Measurements from ENCODE around the gene GOLGA6L10. TPM values are rescaled to one million over a fixed set of nuclear protein-coding genes. Genes with fewer than 3 reads are reported as not detected.
"Not testable (repeated sequence)": the region's sequence is repeated elsewhere in the genome, so short reads cannot be mapped to it uniquely, and the experiment has no call there.

GOLGA6L10 gene
- total RNA-seq, 1 donor from 2014 or later: 0.84 TPM

- no peak for TF ChIP-seq CTCF (IDR thresholded peaks at IDR 0.05; ENCODE audit: insufficient read depth, low read length, poor library complexity, severe bottlenecking)
- Histone ChIP-seq H3K4me3 (ENCODE audit: low read depth, low read length) (no peak overlapping the region), H3K36me3 (ENCODE audit: control insufficient read depth, insufficient read depth, low read length) (no peaks in the 10 kb centered on the region), H3K27me3 (ENCODE audit: control insufficient read depth, insufficient read depth, low read length) (no peaks in the 10 kb centered on the region)
- DNase-seq (ENCODE audit: low read depth): no peak
Measured at GRCh38 chr15:82303956-82304777, 45.1 kb downstream of the GOLGA6L10 start.

GRCh38 chr15:82301296-82302016 is 47.8 kb downstream of the GOLGA6L10 start:
- DNase-seq (ENCODE audit: low read depth): no peak
- no peak for TF ChIP-seq CTCF (IDR thresholded peaks at IDR 0.05; ENCODE audit: insufficient read depth, low read length, poor library complexity, severe bottlenecking)
- H3K27me3 ChIP-seq (ENCODE audit: control insufficient read depth, insufficient read depth, low read length): peaks cover 4% of the 10 kb centered on the region
- H3K4me3 ChIP-seq (ENCODE audit: low read depth, low read length): no peak overlapping the region
- H3K36me3 ChIP-seq (ENCODE audit: control insufficient read depth, insufficient read depth, low read length): no peaks in the 10 kb centered on the region

DNA sequence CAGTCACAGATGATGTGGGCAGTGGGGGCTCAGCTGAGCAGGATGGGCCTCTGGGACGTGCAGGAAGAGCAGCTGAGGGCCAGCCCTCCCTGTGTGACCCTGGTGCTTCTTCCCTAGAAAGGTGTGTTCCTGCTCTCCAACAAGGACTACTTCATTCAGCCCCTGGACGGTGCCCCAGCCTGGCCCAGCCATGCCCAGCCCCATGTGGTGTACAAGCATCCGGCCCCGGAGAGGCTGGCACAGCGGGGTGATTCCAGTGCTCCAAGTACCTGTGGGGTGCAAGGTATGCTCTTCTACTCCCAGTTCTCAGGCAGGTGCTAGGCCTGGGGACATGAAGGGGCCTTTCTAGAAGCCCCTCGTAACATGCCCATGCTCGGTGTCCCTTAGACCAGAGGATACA is 48.4 kb downstream of the GOLGA6L10 start:
- DNase-seq (ENCODE audit: low read depth): no peak
- no peaks in the 10 kb centered on the region for H3K36me3 ChIP-seq (ENCODE audit: control insufficient read depth, insufficient read depth, low read length)
- no peak for TF ChIP-seq CTCF (IDR thresholded peaks at IDR 0.05; ENCODE audit: insufficient read depth, low read length, poor library complexity, severe bottlenecking)
- H3K4me3 ChIP-seq (ENCODE audit: low read depth, low read length): no peak overlapping the region
- H3K27me3 ChIP-seq (ENCODE audit: control insufficient read depth, insufficient read depth, low read length): peaks cover 4% of the 10 kb centered on the region

DNA sequence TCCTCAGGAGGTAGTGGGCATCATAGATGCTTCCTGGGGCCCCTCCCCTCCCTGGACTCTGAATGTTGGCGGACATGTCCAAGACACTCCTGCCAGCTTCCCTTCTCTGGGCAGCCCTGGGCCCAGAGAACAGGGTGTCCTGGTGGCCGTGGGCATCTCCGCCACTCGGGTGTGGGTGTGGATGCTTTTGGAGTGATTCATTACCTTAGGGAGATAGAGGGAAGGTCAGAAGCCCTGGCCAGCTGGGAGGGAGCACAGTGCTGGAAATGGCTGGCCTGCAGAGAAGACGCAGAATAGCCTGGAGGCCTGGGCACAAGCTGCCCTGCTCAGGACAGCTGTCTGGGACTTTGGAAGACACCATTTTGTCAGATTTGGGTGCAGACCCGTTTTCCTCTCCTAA is 48.9 kb downstream of the GOLGA6L10 start:
- H3K27me3 ChIP-seq (ENCODE audit: control insufficient read depth, insufficient read depth, low read length); H3K36me3 ChIP-seq (ENCODE audit: control insufficient read depth, insufficient read depth, low read length); H3K4me3 ChIP-seq (ENCODE audit: low read depth, low read length); DNase-seq (ENCODE audit: low read depth): not testable (repeated sequence)

- H3K27me3 ChIP-seq (ENCODE audit: control insufficient read depth, insufficient read depth, low read length); H3K4me3 ChIP-seq (ENCODE audit: low read depth, low read length); H3K36me3 ChIP-seq (ENCODE audit: control insufficient read depth, insufficient read depth, low read length); DNase-seq (ENCODE audit: low read depth): not testable (repeated sequence)
Measured at GRCh38 chr15:82299511-82299914, 49.8 kb downstream of the GOLGA6L10 start.

DNA sequence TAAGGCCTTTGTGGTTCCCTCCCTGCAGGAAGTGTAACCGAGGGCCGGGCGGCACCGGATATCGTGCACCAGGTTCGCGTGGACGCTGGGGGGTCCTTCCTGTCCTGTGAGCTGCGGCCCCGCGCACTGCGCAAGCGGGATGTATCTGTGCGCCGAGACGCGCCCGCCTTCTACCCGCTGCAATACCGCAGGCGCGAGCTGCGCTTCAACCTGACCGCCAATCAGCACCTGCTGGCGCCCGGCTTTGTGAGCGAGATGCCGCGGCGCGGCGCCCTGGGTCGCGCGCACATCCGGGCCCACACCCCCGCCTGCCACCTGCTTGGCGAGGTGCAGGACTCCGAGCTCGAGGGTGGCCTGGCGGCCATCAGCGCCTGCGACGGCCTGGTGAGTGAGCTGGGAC is 50.8 kb downstream of the GOLGA6L10 start:
- Histone ChIP-seq H3K36me3 (ENCODE audit: control insufficient read depth, insufficient read depth, low read length) (no peaks in the 10 kb centered on the region), H3K4me3 (ENCODE audit: low read depth, low read length) (no peak overlapping the region), H3K27me3 (ENCODE audit: control insufficient read depth, insufficient read depth, low read length) (peaks cover 4% of the 10 kb centered on the region)
- DNase-seq (ENCODE audit: low read depth): no peak
- TF ChIP-seq CTCF (IDR thresholded peaks at IDR 0.05; ENCODE audit: insufficient read depth, low read length, poor library complexity, severe bottlenecking): no peak
